GM12878 (cell line): ENCODE data around the gene GFRA1. TPM values are rescaled to one million over a fixed set of nuclear protein-coding genes. Genes with fewer than 3 reads are reported as not detected.

ENCODE experiments used
- ATAC-seq: fragments of 200-7000 bp; cut with Tn5 transposase; 3 replicates; pipeline ENCODE4 v1.9.1; 2020; ENCODE audit warnings: mild to moderate bottlenecking, moderate library complexity
- BruUV-seq: library from RNA; stranded (reverse); fragments of 400-500 nt; replicated peaks from 2 replicates; lab custom pipeline; 2021; lab: Mats Ljungman, UMichigan
- CTCF ChIA-PET: fragments of 300-600 bp; sonication (Branson Sonifier 250); formaldehyde crosslinking; extraction: SDS; loops from one replicate; lab custom pipeline; 2021; ENCODE audit warnings: inconsistent platforms; lab: Yijun Ruan, JAX
- POLR2A ChIA-PET: fragments of 350-600 bp; formaldehyde crosslinking; extraction: SDS; loops from one replicate; lab custom pipeline; 2021; ENCODE audit warnings: inconsistent platforms; lab: Charles Lee
- RAD21 ChIA-PET: fragments of 300-600 bp; sonication (Branson Sonifier 250); formaldehyde crosslinking; loops from one replicate; lab custom pipeline; 2023; ENCODE audit warnings: antibody characterized with exemption; ENCODE audit not compliant: unreplicated experiment; lab: Charles Lee
- SMC1A ChIA-PET: fragments of 300-600 bp; sonication (Branson Sonifier 250); formaldehyde crosslinking; loops from one replicate; lab custom pipeline; 2023; ENCODE audit not compliant: unreplicated experiment, uncharacterized antibody; lab: Charles Lee
- DNase-seq: peaks from one replicate; pipeline ENCODE4 v3.0.0-alpha.2; 2011; ENCODE audit warnings: low read depth, low spot score
- FAIRE-seq: peaks from 3 replicates; lab custom pipeline; 2011; peaks lifted over from hg19 to GRCh38; lab: Jason Lieb, UNC
- H2AFZ ChIP-seq: 2 replicates; pipeline ENCODE4 v1.6.0; 2011; ENCODE audit warnings: low read depth, low read length, control low read depth; ENCODE audit not compliant: control insufficient read depth
- H3K27ac ChIP-seq: 2 replicates; pipeline ENCODE4 v1.5.1; 2011; ENCODE audit warnings: control low read depth; ENCODE audit not compliant: control insufficient read depth, insufficient read depth
- H3K27me3 ChIP-seq, 2 experiments: replicated peaks in 1 of 2; 2 replicates each; pipeline versions ENCODE4 v1.6.0 to v1.6.1; 2011; ENCODE audit warnings: low read length in 1 of 2; ENCODE audit not compliant: control insufficient read depth in 2 of 2, insufficient read depth in 2 of 2
- H3K36me3 ChIP-seq, 2 experiments: 2 replicates each; pipeline ENCODE4 v1.5.1; 2011; ENCODE audit warnings: low read length in 1 of 2; ENCODE audit not compliant: control insufficient read depth in 2 of 2, insufficient read depth in 2 of 2
- H3K4me1 ChIP-seq: 2 replicates; pipeline ENCODE4 v1.6.1; 2011; ENCODE audit warnings: mild to moderate bottlenecking, low read length, moderate library complexity, mixed read lengths; ENCODE audit not compliant: control insufficient read depth, insufficient read depth
- H3K4me2 ChIP-seq: 2 replicates; pipeline ENCODE4 v1.6.0; 2011; ENCODE audit warnings: control low read depth; ENCODE audit not compliant: control insufficient read depth, insufficient read depth
- H3K4me3 ChIP-seq: fragments of 200-600 bp; sonication (generic); 2 replicates; pipeline ENCODE4 v1.5.1; 2016
- H3K79me2 ChIP-seq: 2 replicates; pipeline ENCODE4 v1.6.0; 2011; ENCODE audit warnings: low read length; ENCODE audit not compliant: control insufficient read depth, insufficient read depth
- H3K9ac ChIP-seq: 2 replicates; pipeline ENCODE4 v1.8.0; 2011; ENCODE audit warnings: low read length, control low read depth, mixed read lengths; ENCODE audit not compliant: control insufficient read depth, insufficient read depth
- H3K9me3 ChIP-seq: replicated peaks from 3 replicates; pipeline ENCODE4 v1.5.1; 2011; ENCODE audit warnings: mild to moderate bottlenecking, low read length; ENCODE audit not compliant: control insufficient read depth, insufficient read depth
- H4K20me1 ChIP-seq: 2 replicates; pipeline ENCODE4 v1.6.0; 2011; ENCODE audit not compliant: control insufficient read depth, insufficient read depth
- BACH1 ChIP-seq: fragments of 450-650 bp; IDR thresholded peaks from 2 replicates; pipeline ENCODE4 v1.6.1; 2017; ENCODE audit warnings: mild to moderate bottlenecking, borderline replicate concordance
- BMI1 ChIP-seq: fragments of 450-650 bp; IDR thresholded peaks from 2 replicates; pipeline ENCODE4 v1.6.1; 2016; ENCODE audit warnings: mild to moderate bottlenecking, moderate library complexity, borderline replicate concordance
- E4F1 ChIP-seq: fragments of 450-650 bp; IDR thresholded peaks from 2 replicates; pipeline ENCODE4 v1.6.1; 2018; ENCODE audit warnings: borderline replicate concordance, mild to moderate bottlenecking; ENCODE audit not compliant: partially characterized antibody
- EED ChIP-seq: sonication (generic); IDR thresholded peaks from 2 replicates; pipeline ENCODE4 v1.6.1; 2016; ENCODE audit warnings: antibody characterized with exemption, low read depth
- FOXM1 ChIP-seq: IDR thresholded peaks from 2 replicates; pipeline ENCODE4 v1.6.1; 2012; ENCODE audit warnings: low read depth, mild to moderate bottlenecking, inconsistent platforms, low read length, moderate library complexity
- GABPA ChIP-seq: IDR thresholded peaks from 2 replicates; pipeline ENCODE4 v1.6.1; 2014; ENCODE audit warnings: antibody characterized with exemption, low read depth, mild to moderate bottlenecking, inconsistent platforms
- MYC ChIP-seq: IDR thresholded peaks from 2 replicates; pipeline ENCODE4 v1.6.1; 2011; ENCODE audit warnings: mild to moderate bottlenecking, low read length, moderate library complexity, inconsistent platforms; ENCODE audit not compliant: insufficient read depth, insufficient replicate concordance, insufficient read length, severe bottlenecking
- NBN ChIP-seq: fragments of 450-650 bp; IDR thresholded peaks from 2 replicates; pipeline ENCODE4 v1.6.1; 2016
- NFYA ChIP-seq: IDR thresholded peaks from 2 replicates; pipeline ENCODE4 v1.6.1; 2011; ENCODE audit warnings: low read depth, mild to moderate bottlenecking, low read length, improper control_type of control experiment, borderline replicate concordance
- RELA ChIP-seq: fragments of 450-650 bp; IDR thresholded peaks from 2 replicates; pipeline ENCODE4 v1.8.0; 2014; ENCODE audit warnings: borderline replicate concordance; ENCODE audit not compliant: partially characterized antibody
- ZNF207 ChIP-seq: fragments of 450-650 bp; IDR thresholded peaks from 2 replicates; pipeline ENCODE4 v1.6.1; 2014; ENCODE audit warnings: antibody characterized with exemption, mild to moderate bottlenecking, borderline replicate concordance
- ZNF274 ChIP-seq: IDR thresholded peaks from one replicate; pipeline ENCODE4 v1.8.0; 2011; ENCODE audit not compliant: insufficient read length, insufficient read depth
- WGBS: methylation state at CpG from one replicate; pipeline ENCODE4 v1.1.6; 2016; ENCODE audit warnings: low lambda C conversion rate; ENCODE audit not compliant: insufficient replicate concordance, insufficient coverage; ENCODE audit errors: missing lambda C conversion rate; 5-methylcytosine and 5-hydroxymethylcytosine counted together
- in situ Hi-C: fragments of 300-500 bp; cut with MboI; formaldehyde crosslinking; loops from 9 replicates; pipeline ENCODE4 v1.14.3; 2018; ENCODE audit warnings: mixed read lengths
- intact Hi-C: fragments of 100-400 bp; cut with micrococcal nuclease; formaldehyde crosslinking; loops from one replicate; pipeline ENCODE4 v1.14.2; 2022; ENCODE audit not compliant: unreplicated experiment
- polyA plus RNA-seq, 11 experiments: library from polyadenylated mRNA; depleted of rRNA in 4 of 11; unstranded in 6 of 11; stranded (reverse) in 5 of 11; fragments of >200 nt; fragmentation: Nextera tagmentation in 4 of 11; fragmentation: Illumina TruSeq in 1 of 11; extraction: Ambion mirVana in 4 of 11; extraction: Trizol in 1 of 11; gene quantifications; 1 replicate in 1 of 11; 2 replicates in 10 of 11; pipeline versions ENCODE4 v1.2.1 to v1.2.3, GENCODE V29; 2011 to 2016; ENCODE audit warnings: inconsistent platforms in 2 of 11, missing spikeins in 2 of 11, low read depth in 1 of 11
- total RNA-seq, 4 experiments: library from RNA; depleted of rRNA in 3 of 4; stranded (reverse); fragments of >200 nt in 3 of 4; fragmentation: Illumina TruSeq in 1 of 4; extraction: Trizol in 1 of 4; gene quantifications; 2 replicates each; pipeline versions ENCODE4 v1.2.1 to v1.2.3, GENCODE V29; 2013 to 2021

GFRA1 gene
- total and polyA plus RNA-seq, 10 of the 15 experiments (the other 5 are each of a cell fraction or from before 2014, with no cell fraction given): 0.05 to 0.19 TPM; not detected in 8

- Histone ChIP-seq H3K27me3 (no peaks in the 10 kb centered on the region), H3K4me2 (no peak overlapping the region), H3K36me3 (no peaks in the 10 kb centered on the region), H2AFZ (no peak overlapping the region), H3K9me3 (no peaks in the 10 kb centered on the region), H3K9ac (no peak overlapping the region), H3K4me1 (no peaks in the 10 kb centered on the region), H3K4me3 (no peak overlapping the region), H3K79me2 (no peaks in the 10 kb centered on the region), H4K20me1 (no peaks in the 10 kb centered on the region), H3K27ac (no peak overlapping the region)
- no peak for FAIRE-seq
- 16% methylated on average over 2 of the region's 2 CpGs for WGBS
- ATAC-seq: no peak
- ChIA-PET CTCF (no interaction called here), RAD21 (no interaction called here), POLR2A (no interaction called here), SMC1A (no interaction called here)
- BruUV-seq: no TSS peak
- intact Hi-C loops: no loop called here
- TF ChIP-seq BMI1: no peak
- TF ChIP-seq BACH1: no peak
- TF ChIP-seq RELA: no peak
- no peak for TF ChIP-seq GABPA
- TF ChIP-seq ZNF274: no peak
- no peak for TF ChIP-seq MYC
- TF ChIP-seq FOXM1: no peak
- no peak for TF ChIP-seq E4F1
- TF ChIP-seq EED: no peak
- no peak for TF ChIP-seq ZNF207
- no peak for TF ChIP-seq NFYA
- TF ChIP-seq NBN: no peak
- in situ Hi-C loops: no loop called here
- no peak for DNase-seq
Measured at GRCh38 chr10:116195039-116195438, 78.0 kb downstream of the GFRA1 start.
